ENCODE data around the gene C9orf50. TPM values are rescaled to one million over a fixed set of nuclear protein-coding genes. Genes with fewer than 3 reads are reported as not detected.

C9orf50 gene
- total and polyA plus RNA-seq, 2 experiments from 2014 or later = 2.5 to 2.9 TPM

GRCh38 chr9:129606161-129607026 is 14.5 kb downstream of the C9orf50 start:
- H3K9me3 ChIP-seq (ENCODE audit: low read depth) = no peaks in the 10 kb centered on the region
- H3K27me3 ChIP-seq = no peaks in the 10 kb centered on the region
- H3K36me3 ChIP-seq = no peaks in the 10 kb centered on the region
- no peak overlapping the region for H3K27ac ChIP-seq
- peaks cover 12% of the 10 kb centered on the region for H3K4me1 ChIP-seq (ENCODE audit: low read depth)
- no peak overlapping the region for H3K4me3 ChIP-seq
- TF ChIP-seq, protein P1, sequence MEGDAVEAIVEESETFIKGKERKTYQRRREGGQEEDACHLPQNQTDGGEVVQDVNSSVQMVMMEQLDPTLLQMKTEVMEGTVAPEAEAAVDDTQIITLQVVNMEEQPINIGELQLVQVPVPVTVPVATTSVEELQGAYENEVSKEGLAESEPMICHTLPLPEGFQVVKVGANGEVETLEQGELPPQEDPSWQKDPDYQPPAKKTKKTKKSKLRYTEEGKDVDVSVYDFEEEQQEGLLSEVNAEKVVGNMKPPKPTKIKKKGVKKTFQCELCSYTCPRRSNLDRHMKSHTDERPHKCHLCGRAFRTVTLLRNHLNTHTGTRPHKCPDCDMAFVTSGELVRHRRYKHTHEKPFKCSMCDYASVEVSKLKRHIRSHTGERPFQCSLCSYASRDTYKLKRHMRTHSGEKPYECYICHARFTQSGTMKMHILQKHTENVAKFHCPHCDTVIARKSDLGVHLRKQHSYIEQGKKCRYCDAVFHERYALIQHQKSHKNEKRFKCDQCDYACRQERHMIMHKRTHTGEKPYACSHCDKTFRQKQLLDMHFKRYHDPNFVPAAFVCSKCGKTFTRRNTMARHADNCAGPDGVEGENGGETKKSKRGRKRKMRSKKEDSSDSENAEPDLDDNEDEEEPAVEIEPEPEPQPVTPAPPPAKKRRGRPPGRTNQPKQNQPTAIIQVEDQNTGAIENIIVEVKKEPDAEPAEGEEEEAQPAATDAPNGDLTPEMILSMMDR (IDR thresholded peaks at IDR 0.05; ENCODE audit: low read depth, low read length) = no peak
- DNase-seq (ENCODE audit: low read depth in 1 of 2, low spot score in 1 of 2) = peak in 1 of 2 donors; percentile 40

DNA sequence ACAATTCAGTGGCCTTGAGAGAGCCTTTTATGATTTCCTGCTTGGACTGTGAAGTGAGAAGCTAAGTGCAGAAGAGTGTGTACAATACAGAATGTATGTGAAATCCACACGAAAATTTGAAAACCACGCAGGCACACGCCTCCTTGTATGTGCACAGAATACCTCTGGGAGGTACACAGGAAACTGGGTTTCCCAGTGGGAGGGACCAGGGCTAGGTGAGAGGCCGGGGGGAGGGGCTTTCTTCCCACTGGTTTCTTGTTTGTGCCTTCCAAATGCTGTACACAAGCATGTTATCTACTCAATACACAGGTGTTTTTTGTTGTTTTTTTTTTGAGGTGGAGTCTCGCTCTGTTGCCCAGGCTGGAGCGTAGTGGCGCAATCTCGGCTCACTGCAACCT is 16.1 kb downstream of the C9orf50 start:
- no peaks in the 10 kb centered on the region for H3K9me3 ChIP-seq (ENCODE audit: low read depth)
- TF ChIP-seq, protein P1 (IDR thresholded peaks at IDR 0.05; ENCODE audit: low read depth, low read length) = no peak
- DNase-seq (ENCODE audit: low read depth in 1 of 2, low spot score in 1 of 2) = no peak
- H3K27ac ChIP-seq = no peak overlapping the region
- H3K36me3 ChIP-seq = no peaks in the 10 kb centered on the region
- H3K4me1 ChIP-seq (ENCODE audit: low read depth) = peaks cover 7% of the 10 kb centered on the region
- H3K4me3 ChIP-seq = no peak overlapping the region
- H3K27me3 ChIP-seq = no peaks in the 10 kb centered on the region

GRCh38 chr9:129604056-129604765 is 16.7 kb downstream of the C9orf50 start:
- H3K36me3 ChIP-seq = no peaks in the 10 kb centered on the region
- H3K9me3 ChIP-seq (ENCODE audit: low read depth) = no peaks in the 10 kb centered on the region
- no peak overlapping the region for H3K4me3 ChIP-seq
- no peak overlapping the region for H3K27ac ChIP-seq
- DNase-seq (ENCODE audit: low read depth in 1 of 2, low spot score in 1 of 2) = no peak
- H3K27me3 ChIP-seq = no peaks in the 10 kb centered on the region
- peaks cover 2% of the 10 kb centered on the region for H3K4me1 ChIP-seq (ENCODE audit: low read depth)
- TF ChIP-seq, protein P1 (IDR thresholded peaks at IDR 0.05; ENCODE audit: low read depth, low read length) = no peak

GRCh38 chr9:129602598-129603415 is 18.1 kb downstream of the C9orf50 start:
- TF ChIP-seq, protein P1 (IDR thresholded peaks at IDR 0.05; ENCODE audit: low read depth, low read length) = no peak
- Histone ChIP-seq H3K27me3 (no peaks in the 10 kb centered on the region), H3K4me3 (no peak overlapping the region), H3K4me1 (ENCODE audit: low read depth) (no peaks in the 10 kb centered on the region), H3K27ac (no peak overlapping the region), H3K9me3 (ENCODE audit: low read depth) (no peaks in the 10 kb centered on the region), H3K36me3 (no peaks in the 10 kb centered on the region)
- DNase-seq (ENCODE audit: low read depth in 1 of 2, low spot score in 1 of 2) = no peak

GRCh38 chr9:129601082-129601674 is 19.7 kb downstream of the C9orf50 start:
- DNase-seq (ENCODE audit: low read depth in 1 of 2, low spot score in 1 of 2) = no peak
- no peaks in the 10 kb centered on the region for H3K27me3 ChIP-seq
- TF ChIP-seq, protein P1 (IDR thresholded peaks at IDR 0.05; ENCODE audit: low read depth, low read length) = no peak
- H3K4me1 ChIP-seq (ENCODE audit: low read depth) = peaks cover 3% of the 10 kb centered on the region
- no peak overlapping the region for H3K4me3 ChIP-seq
- H3K27ac ChIP-seq = no peak overlapping the region
- no peaks in the 10 kb centered on the region for H3K9me3 ChIP-seq (ENCODE audit: low read depth)
- no peaks in the 10 kb centered on the region for H3K36me3 ChIP-seq
